Nephron (organoid): ENCODE measurements around the gene NEK10.

ENCODE experiments used
- H3K27ac Mint-ChIP-seq, 3 experiments: 2 replicates each; pipeline ENCODE4 v1.8.0; 2020; ENCODE audit warnings: mixed read lengths in 3 of 3, mild to moderate bottlenecking in 2 of 3, moderate library complexity in 1 of 3
- H3K27me3 Mint-ChIP-seq: 2 replicates; pipeline ENCODE4 v1.8.0; 2021; ENCODE audit warnings: low read depth, mild to moderate bottlenecking, moderate library complexity, mixed read lengths
- H3K36me3 Mint-ChIP-seq: 2 replicates; pipeline ENCODE4 v1.8.0; 2020; ENCODE audit warnings: low read depth, mixed read lengths
- H3K4me1 Mint-ChIP-seq: 2 replicates; pipeline ENCODE4 v1.8.0; 2020; ENCODE audit warnings: mixed read lengths
- H3K4me3 Mint-ChIP-seq, 3 experiments: 2 replicates each; pipeline ENCODE4 v1.8.0; 2020; ENCODE audit warnings: mild to moderate bottlenecking in 3 of 3, mixed read lengths in 3 of 3, moderate library complexity in 2 of 3
- H3K9me3 Mint-ChIP-seq: 2 replicates; pipeline ENCODE4 v1.8.0; 2020; ENCODE audit warnings: mixed read lengths
- CTCF ChIP-seq, 3 experiments: fragments of 200-600 bp; sonication (generic); IDR thresholded peaks; one replicate each; pipeline ENCODE4 v1.5.0; 2021; ENCODE audit warnings: antibody characterized with exemption in 3 of 3; ENCODE audit not compliant: unreplicated experiment in 3 of 3

NEK10 gene

GRCh38 chr3:27078246-27078913 lies 290.8 kb downstream of the NEK10 start:
- peaks cover 3% of the 10 kb centered on the region for H3K27me3 Mint-ChIP-seq
- no peaks in the 10 kb centered on the region for H3K36me3 Mint-ChIP-seq
- TF ChIP-seq CTCF (IDR thresholded peaks at IDR 0.05; ENCODE audit: unreplicated experiment in 3 of 3), result no peak
- H3K27ac Mint-ChIP-seq, result peak overlapping the region; percentile 2 to 92 (median 42)
- no peaks in the 10 kb centered on the region for H3K9me3 Mint-ChIP-seq
- peaks cover 70% of the 10 kb centered on the region for H3K4me1 Mint-ChIP-seq
- no peak overlapping the region for H3K4me3 Mint-ChIP-seq

GRCh38 chr3:27076815-27077630 lies 292.2 kb downstream of the NEK10 start:
- H3K27ac Mint-ChIP-seq, result peak overlapping the region in 2 of 3 experiments; percentile 57 to 69
- H3K36me3 Mint-ChIP-seq, result no peaks in the 10 kb centered on the region
- no peak for TF ChIP-seq CTCF (IDR thresholded peaks at IDR 0.05; ENCODE audit: unreplicated experiment in 3 of 3)
- H3K9me3 Mint-ChIP-seq, result no peaks in the 10 kb centered on the region
- H3K4me1 Mint-ChIP-seq, result peaks cover 68% of the 10 kb centered on the region
- H3K4me3 Mint-ChIP-seq, result peak overlapping the region in 1 of 3 experiments; percentile 11
- H3K27me3 Mint-ChIP-seq, result peaks cover 3% of the 10 kb centered on the region

GRCh38 chr3:27074914-27075313 lies 294.3 kb downstream of the NEK10 start:
- Mint-ChIP-seq H3K27ac (peak overlapping the region in 2 of 3 experiments; percentile 5 to 57), H3K4me1 (peaks cover 50% of the 10 kb centered on the region), H3K36me3 (no peaks in the 10 kb centered on the region), H3K9me3 (no peaks in the 10 kb centered on the region), H3K4me3 (no peak overlapping the region), H3K27me3 (no peaks in the 10 kb centered on the region)
- TF ChIP-seq CTCF (IDR thresholded peaks at IDR 0.05; ENCODE audit: unreplicated experiment in 3 of 3), result no peak

- H3K27me3 Mint-ChIP-seq, result no peaks in the 10 kb centered on the region
- H3K36me3 Mint-ChIP-seq, result no peaks in the 10 kb centered on the region
- H3K4me1 Mint-ChIP-seq, result peaks cover 40% of the 10 kb centered on the region
- H3K9me3 Mint-ChIP-seq, result no peaks in the 10 kb centered on the region
- no peak for TF ChIP-seq CTCF (IDR thresholded peaks at IDR 0.05; ENCODE audit: unreplicated experiment in 3 of 3)
- H3K4me3 Mint-ChIP-seq, result no peak overlapping the region
- H3K27ac Mint-ChIP-seq, result peak overlapping the region in 2 of 3 experiments; percentile 66 to 89
Observed at GRCh38 chr3:27073912-27074311, 295.3 kb downstream of the NEK10 start.

- Mint-ChIP-seq H3K9me3 (no peaks in the 10 kb centered on the region), H3K27ac (peak overlapping the region; percentile 66 to 89 (median 79)), H3K36me3 (no peaks in the 10 kb centered on the region)
Observed at GRCh38 chr3:27072810-27073651, 296.2 kb downstream of the NEK10 start.

More at GRCh38 chr3:27072810-27073651, 296.2 kb downstream of the NEK10 start:
- no peaks in the 10 kb centered on the region for H3K27me3 Mint-ChIP-seq
- no peak overlapping the region for H3K4me3 Mint-ChIP-seq
- H3K4me1 Mint-ChIP-seq, result peaks cover 33% of the 10 kb centered on the region
- no peak for TF ChIP-seq CTCF (IDR thresholded peaks at IDR 0.05; ENCODE audit: unreplicated experiment in 3 of 3)
